Adrenal gland (tissue), 5 donors: ENCODE data around the gene COX10.

ENCODE experiments used
- POLR2A ChIP-seq, 2 donors: fragments of 450-650 bp; IDR thresholded peaks; one replicate each; pipeline ENCODE4 v1.6.1; 2017; ENCODE audit warnings: antibody characterized with exemption in 2 of 2, mild to moderate bottlenecking in 2 of 2, moderate library complexity in 1 of 2
- TF ChIP-seq, protein P1 (sequence below), 6 experiments: fragments of 450-650 bp in 4 of 6; fragments of 200-600 bp in 2 of 6; sonication (generic) in 1 of 6; IDR thresholded peaks; 1 replicate in 5 of 6; 2 replicates in 1 of 6; pipeline versions ENCODE4 v1.5.1 to v1.8.0; 2016 to 2021; ENCODE audit warnings: antibody characterized with exemption in 6 of 6, mild to moderate bottlenecking in 2 of 6, moderate library complexity in 1 of 6
- donor health status: DM: no; HTN: no; CAD: no.

DNA sequence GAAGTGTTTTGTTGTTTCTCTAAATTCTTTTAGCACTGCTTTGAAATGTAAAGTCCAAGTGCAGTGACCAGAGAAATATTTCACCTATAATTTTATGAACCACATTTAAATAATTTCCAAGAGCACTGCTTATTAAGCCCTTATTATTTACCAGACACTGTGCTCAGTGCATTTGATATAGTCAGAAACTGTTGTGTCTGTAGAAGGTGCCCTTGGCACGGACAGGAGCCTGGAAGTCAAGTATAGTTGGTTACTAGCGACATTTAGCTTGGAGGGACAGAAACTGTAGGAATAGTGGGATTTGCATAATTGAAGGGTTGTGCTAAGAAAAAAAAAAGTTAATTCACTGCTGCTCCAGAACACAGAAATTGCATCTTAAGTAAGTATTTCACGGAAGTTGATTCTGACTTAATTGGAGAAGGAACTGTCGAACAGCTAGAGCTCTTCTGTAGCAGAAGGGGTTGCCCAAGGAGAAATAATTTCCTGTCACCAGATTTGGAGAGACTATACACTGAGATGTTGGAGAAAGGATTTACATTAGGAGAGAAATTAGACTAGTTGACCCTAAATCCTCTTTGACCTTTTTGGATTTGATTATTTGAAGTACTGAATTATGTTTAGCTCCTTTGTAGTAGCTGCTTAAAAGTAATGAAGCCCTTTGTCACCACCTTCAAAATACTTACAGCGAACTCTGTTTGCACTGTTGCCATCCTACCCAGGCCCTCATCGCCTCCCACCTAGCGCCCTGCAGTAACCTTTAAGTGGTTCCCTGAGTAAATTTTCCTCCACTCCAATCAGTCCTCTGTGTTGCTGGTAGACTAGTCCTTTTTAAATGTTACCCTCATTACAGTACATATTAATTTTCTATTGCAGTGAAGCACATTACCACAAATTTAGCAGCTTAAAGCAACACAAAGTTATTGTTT lies 25.6 kb downstream of the COX10 start:
- TF ChIP-seq, protein P1, sequence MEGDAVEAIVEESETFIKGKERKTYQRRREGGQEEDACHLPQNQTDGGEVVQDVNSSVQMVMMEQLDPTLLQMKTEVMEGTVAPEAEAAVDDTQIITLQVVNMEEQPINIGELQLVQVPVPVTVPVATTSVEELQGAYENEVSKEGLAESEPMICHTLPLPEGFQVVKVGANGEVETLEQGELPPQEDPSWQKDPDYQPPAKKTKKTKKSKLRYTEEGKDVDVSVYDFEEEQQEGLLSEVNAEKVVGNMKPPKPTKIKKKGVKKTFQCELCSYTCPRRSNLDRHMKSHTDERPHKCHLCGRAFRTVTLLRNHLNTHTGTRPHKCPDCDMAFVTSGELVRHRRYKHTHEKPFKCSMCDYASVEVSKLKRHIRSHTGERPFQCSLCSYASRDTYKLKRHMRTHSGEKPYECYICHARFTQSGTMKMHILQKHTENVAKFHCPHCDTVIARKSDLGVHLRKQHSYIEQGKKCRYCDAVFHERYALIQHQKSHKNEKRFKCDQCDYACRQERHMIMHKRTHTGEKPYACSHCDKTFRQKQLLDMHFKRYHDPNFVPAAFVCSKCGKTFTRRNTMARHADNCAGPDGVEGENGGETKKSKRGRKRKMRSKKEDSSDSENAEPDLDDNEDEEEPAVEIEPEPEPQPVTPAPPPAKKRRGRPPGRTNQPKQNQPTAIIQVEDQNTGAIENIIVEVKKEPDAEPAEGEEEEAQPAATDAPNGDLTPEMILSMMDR (IDR thresholded peaks at IDR 0.05) = no peak
- no peak for TF ChIP-seq POLR2A (IDR thresholded peaks at IDR 0.05)
